Measurements from ENCODE around the gene TMEM161B. TPM values are rescaled to one million over a fixed set of nuclear protein-coding genes. Genes with fewer than 3 reads are reported as not detected.
A peak's percentile ranks its signal among the peaks of the same experiment; 100 is the strongest.
"Not testable (repeated sequence)": the region's sequence is repeated elsewhere in the genome, so short reads cannot be mapped to it uniquely, and the experiment has no call there.

TMEM161B gene
- total RNA-seq, 1 donor: 17.8 TPM

- no peak overlapping the region for H3K4me3 ChIP-seq (ENCODE audit: low read depth, low read length)
- DNase-seq (ENCODE audit: low read depth): peak; percentile 4
- no peak for TF ChIP-seq CTCF (IDR thresholded peaks at IDR 0.05; ENCODE audit: insufficient read depth, low read length)
These were observed 80.0 kb downstream of the TMEM161B start for GRCh38 chr5:88188458-88189132.

GRCh38 chr5:88183255-88183654 lies 85.4 kb downstream of the TMEM161B start:
- TF ChIP-seq CTCF (IDR thresholded peaks at IDR 0.05; ENCODE audit: insufficient read depth, low read length): no peak
- DNase-seq (ENCODE audit: low read depth): no peak
- no peak overlapping the region for H3K4me3 ChIP-seq (ENCODE audit: low read depth, low read length)

- not testable (repeated sequence) for H3K4me3 ChIP-seq (ENCODE audit: low read depth, low read length); DNase-seq (ENCODE audit: low read depth)
These were observed 91.2 kb downstream of the TMEM161B start for GRCh38 chr5:88177486-88177885.

- no peak for TF ChIP-seq CTCF (IDR thresholded peaks at IDR 0.05; ENCODE audit: insufficient read depth, low read length)
- DNase-seq (ENCODE audit: low read depth): no peak
These were observed 95.5 kb downstream of the TMEM161B start for GRCh38 chr5:88172847-88173758.

GRCh38 chr5:88159591-88159990 lies 109.1 kb downstream of the TMEM161B start:
- no peak for DNase-seq (ENCODE audit: low read depth)
- no peak overlapping the region for H3K4me3 ChIP-seq (ENCODE audit: low read depth, low read length)
- TF ChIP-seq CTCF (IDR thresholded peaks at IDR 0.05; ENCODE audit: insufficient read depth, low read length): no peak

More at GRCh38 chr5:88172847-88173758, 95.5 kb downstream of the TMEM161B start:
- H3K4me3 ChIP-seq (ENCODE audit: low read depth, low read length): no peak overlapping the region

GRCh38 chr5:88158056-88158455 lies 110.6 kb downstream of the TMEM161B start:
- TF ChIP-seq CTCF (IDR thresholded peaks at IDR 0.05; ENCODE audit: insufficient read depth, low read length): no peak
- no peak for DNase-seq (ENCODE audit: low read depth)
- H3K4me3 ChIP-seq (ENCODE audit: low read depth, low read length): no peak overlapping the region

- no peak for TF ChIP-seq CTCF (IDR thresholded peaks at IDR 0.05; ENCODE audit: insufficient read depth, low read length)
- no peak for DNase-seq (ENCODE audit: low read depth)
- no peak overlapping the region for H3K4me3 ChIP-seq (ENCODE audit: low read depth, low read length)
These were observed 113.8 kb downstream of the TMEM161B start for GRCh38 chr5:88154891-88155290.
